Measurements from ENCODE around the gene DUSP19. TPM values are rescaled to one million over a fixed set of nuclear protein-coding genes. Genes with fewer than 3 reads are reported as not detected.
"Not testable (repeated sequence)": the region's sequence is repeated elsewhere in the genome, so short reads cannot be mapped to it uniquely, and the experiment has no call there.

The DUSP19 gene
- total and polyA plus RNA-seq, 10 of the 15 experiments (the other 5 are each of a cell fraction or from before 2014, with no cell fraction given): 0.16 to 1.7 (median 0.57) TPM

DNA sequence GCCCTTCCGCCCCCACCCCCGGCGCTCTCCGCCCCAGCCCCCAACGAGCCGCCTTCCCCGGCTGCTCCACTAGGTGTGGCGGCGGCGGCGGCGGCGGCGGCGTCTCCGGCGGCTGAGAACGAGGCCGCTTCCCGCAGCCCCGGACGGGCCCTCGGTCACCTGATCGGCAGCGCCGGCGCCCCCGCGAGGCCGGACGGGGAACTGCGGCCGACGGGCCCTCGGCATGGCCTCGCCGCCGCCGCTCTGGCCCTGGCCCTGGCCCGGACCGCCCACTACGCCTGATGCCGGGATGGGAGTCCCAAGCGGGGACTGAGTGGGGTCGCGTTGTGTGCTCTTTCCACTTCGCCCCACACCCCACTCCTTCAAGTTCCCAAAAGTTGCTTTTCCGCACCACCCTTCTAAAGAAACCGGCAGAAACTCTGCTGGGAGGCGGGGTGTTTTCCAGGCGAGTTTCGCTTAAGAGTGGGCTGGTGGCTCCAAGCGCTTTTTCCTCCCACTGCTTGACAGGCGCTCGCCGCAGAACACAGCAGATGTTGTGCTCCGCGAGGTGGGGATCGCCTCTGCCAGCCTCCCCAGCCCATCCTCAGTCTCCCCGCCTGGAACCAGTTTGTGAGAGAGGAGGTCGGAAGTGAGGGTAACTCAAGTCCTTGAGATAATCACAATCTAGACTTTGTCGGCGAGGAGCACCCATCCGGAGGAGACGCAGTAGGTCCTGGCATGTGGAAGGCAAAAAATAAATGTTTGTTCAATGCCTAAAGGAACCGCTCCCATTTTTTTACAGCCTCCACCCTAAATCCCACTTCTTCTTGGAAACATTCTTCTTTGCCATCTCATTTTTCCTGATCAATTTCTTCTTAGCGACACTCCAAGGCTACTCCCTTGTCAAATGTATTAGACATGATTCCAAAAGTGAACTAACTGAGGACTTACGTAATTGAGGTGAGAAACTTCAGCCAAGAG is 39.9 kb upstream of the DUSP19 start, which contains the start of gene NCKAP1 (continued):
- TF ChIP-seq USF1 (IDR thresholded peaks at IDR 0.05; ENCODE audit: borderline replicate concordance, extremely low read length, insufficient read depth, low read depth, low read length) (peak; percentile 87), CBX5 (IDR thresholded peaks at IDR 0.05; ENCODE audit: low read depth) (peak; percentile 71; the same call in 1 of the 2 replicates)

GRCh38 chr2:183040604-183041003 is 37.9 kb upstream of the DUSP19 start:
- no peaks in the 10 kb centered on the region for H4K20me1 ChIP-seq (ENCODE audit: control insufficient read depth, insufficient read depth)
- no peak overlapping the region for H3K9ac ChIP-seq (ENCODE audit: control insufficient read depth, insufficient read depth, low read length)
- ChIA-PET RAD21 (ENCODE audit: unreplicated experiment) (no interaction called here), SMC1A (ENCODE audit: uncharacterized antibody, unreplicated experiment) (no interaction called here), POLR2A (interaction anchor here (0.6 kb wide), 1 partner anchor 15 kb away, joined by 3 read pairs; no protein-coding TSS in a partner anchor), CTCF (interaction anchor here (0.9 to 1.1 kb wide), 2 partner anchors 17 to 25 kb away, joined by 3 read pairs; no protein-coding TSS in a partner anchor)
- in situ Hi-C loops (cut with MboI) (no loop called here), intact Hi-C loops (cut with micrococcal nuclease; ENCODE audit: unreplicated experiment) (no loop called here)
- WGBS (ENCODE audit: insufficient coverage, insufficient replicate concordance, low lambda C conversion rate, missing lambda C conversion rate): 95% methylated on average over 2 of the region's 2 CpGs
- BruUV-seq (replicated peaks): no TSS peak
- FAIRE-seq (no peak), DNase-seq (ENCODE audit: low read depth, low spot score) (no peak), ATAC-seq (no peak)
- TF ChIP-seq TCF7 (IDR thresholded peaks at IDR 0.05; ENCODE audit: borderline replicate concordance): no peak
- TF ChIP-seq, protein P1, sequence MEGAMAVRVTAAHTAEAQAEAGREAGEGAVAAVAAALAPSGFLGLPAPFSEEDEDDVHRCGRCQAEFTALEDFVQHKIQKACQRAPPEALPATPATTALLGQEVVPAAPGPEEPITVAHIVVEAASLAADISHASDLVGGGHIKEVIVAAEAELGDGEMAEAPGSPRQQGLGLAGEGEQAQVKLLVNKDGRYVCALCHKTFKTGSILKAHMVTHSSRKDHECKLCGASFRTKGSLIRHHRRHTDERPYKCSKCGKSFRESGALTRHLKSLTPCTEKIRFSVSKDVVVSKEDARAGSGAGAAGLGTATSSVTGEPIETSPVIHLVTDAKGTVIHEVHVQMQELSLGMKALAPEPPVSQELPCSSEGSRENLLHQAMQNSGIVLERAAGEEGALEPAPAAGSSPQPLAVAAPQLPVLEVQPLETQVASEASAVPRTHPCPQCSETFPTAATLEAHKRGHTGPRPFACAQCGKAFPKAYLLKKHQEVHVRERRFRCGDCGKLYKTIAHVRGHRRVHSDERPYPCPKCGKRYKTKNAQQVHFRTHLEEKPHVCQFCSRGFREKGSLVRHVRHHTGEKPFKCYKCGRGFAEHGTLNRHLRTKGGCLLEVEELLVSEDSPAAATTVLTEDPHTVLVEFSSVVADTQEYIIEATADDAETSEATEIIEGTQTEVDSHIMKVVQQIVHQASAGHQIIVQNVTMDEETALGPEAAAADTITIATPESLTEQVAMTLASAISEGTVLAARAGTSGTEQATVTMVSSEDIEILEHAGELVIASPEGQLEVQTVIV (IDR thresholded peaks at IDR 0.05; ENCODE audit: borderline replicate concordance, partially characterized antibody): peak; percentile 18
- no peaks in the 10 kb centered on the region for H3K79me2 ChIP-seq (ENCODE audit: control insufficient read depth, insufficient read depth, low read length)
- H3K27me3 ChIP-seq (replicated peaks in 1 of 2; ENCODE audit: control insufficient read depth in 2 of 2, insufficient read depth in 2 of 2, low read length in 1 of 2): peaks cover 6 to 8% of the 10 kb centered on the region in 2 experiments; a peak in 3 of 4 replicates
- H3K27ac ChIP-seq (ENCODE audit: control insufficient read depth, insufficient read depth): no peak overlapping the region
- H3K9me3 ChIP-seq (replicated peaks; ENCODE audit: control insufficient read depth, insufficient read depth, low read length): no peaks in the 10 kb centered on the region
- no peak overlapping the region for H3K4me2 ChIP-seq (ENCODE audit: control insufficient read depth, insufficient read depth)
- H3K36me3 ChIP-seq (ENCODE audit: control insufficient read depth in 2 of 2, insufficient read depth in 2 of 2, low read length in 1 of 2): no peaks in the 10 kb centered on the region
- no peak overlapping the region for H3K4me3 ChIP-seq
- H3K4me1 ChIP-seq (ENCODE audit: control insufficient read depth, insufficient read depth, low read length): peaks cover 13% of the 10 kb centered on the region; the same call in 1 of the 2 replicates
- H2AFZ ChIP-seq (ENCODE audit: control insufficient read depth, low read depth, low read length): no peak overlapping the region

GRCh38 chr2:183043580-183043979 is 35.0 kb upstream of the DUSP19 start:
- BruUV-seq (replicated peaks); in situ Hi-C loops (cut with MboI); H2AFZ ChIP-seq (ENCODE audit: control insufficient read depth, low read depth, low read length); SMC1A ChIA-PET (ENCODE audit: uncharacterized antibody, unreplicated experiment); H3K27ac ChIP-seq (ENCODE audit: control insufficient read depth, insufficient read depth); H3K4me2 ChIP-seq (ENCODE audit: control insufficient read depth, insufficient read depth); POLR2A ChIA-PET; H3K79me2 ChIP-seq (ENCODE audit: control insufficient read depth, insufficient read depth, low read length); CTCF ChIA-PET; H3K9ac ChIP-seq (ENCODE audit: control insufficient read depth, insufficient read depth, low read length); H3K27me3 ChIP-seq (replicated peaks in 1 of 2; ENCODE audit: control insufficient read depth in 2 of 2, insufficient read depth in 2 of 2, low read length in 1 of 2); intact Hi-C loops (cut with micrococcal nuclease; ENCODE audit: unreplicated experiment); H3K9me3 ChIP-seq (replicated peaks; ENCODE audit: control insufficient read depth, insufficient read depth, low read length); RAD21 ChIA-PET (ENCODE audit: unreplicated experiment); ATAC-seq; H3K36me3 ChIP-seq (ENCODE audit: control insufficient read depth in 2 of 2, insufficient read depth in 2 of 2, low read length in 1 of 2); DNase-seq (ENCODE audit: low read depth, low spot score); FAIRE-seq; H3K4me3 ChIP-seq; H4K20me1 ChIP-seq (ENCODE audit: control insufficient read depth, insufficient read depth); H3K4me1 ChIP-seq (ENCODE audit: control insufficient read depth, insufficient read depth, low read length): not testable (repeated sequence)
- WGBS (ENCODE audit: insufficient coverage, insufficient replicate concordance, low lambda C conversion rate, missing lambda C conversion rate): 59% methylated on average over 8 of the region's 8 CpGs
